Tibial nerve (tissue), 4 donors: ENCODE data around the gene UBTD1. TPM values are rescaled to one million over a fixed set of nuclear protein-coding genes. Genes with fewer than 3 reads are reported as not detected.

Experiments used
- DNase-seq, 2 donors: peaks; one replicate each; pipeline ENCODE4 v3.0.0-alpha.2; 2019; ENCODE audit warnings: low spot score in 2 of 2
- H3K27ac ChIP-seq, 4 donors: fragments of 200-600 bp; sonication (generic) in 3 of 4; one replicate each; pipeline ENCODE4 v1.5.1; 2017 to 2019; ENCODE audit warnings: mild to moderate bottlenecking in 1 of 4
- H3K27me3 ChIP-seq, 2 donors: fragments of 200-600 bp; sonication (generic) in 1 of 2; one replicate each; pipeline versions ENCODE4 v1.5.1 to v1.6.0; 2017 to 2019
- H3K36me3 ChIP-seq, 3 donors: fragments of 200-600 bp; sonication (generic); one replicate each; pipeline ENCODE4 v1.5.1; 2018 to 2019
- H3K4me1 ChIP-seq, 4 donors: fragments of 200-600 bp; sonication (generic) in 3 of 4; one replicate each; pipeline ENCODE4 v1.5.1; 2017 to 2019
- H3K4me3 ChIP-seq, 4 donors: fragments of 200-600 bp; sonication (generic) in 3 of 4; one replicate each; pipeline ENCODE4 v1.5.1; 2017 to 2019; ENCODE audit warnings: mild to moderate bottlenecking in 1 of 4, moderate library complexity in 1 of 4
- H3K9me3 ChIP-seq, 4 donors: fragments of 200-600 bp; sonication (generic) in 3 of 4; one replicate each; pipeline ENCODE4 v1.5.1; 2017 to 2019
- EP300 ChIP-seq, 2 donors: sonication (generic); formaldehyde crosslinking; IDR thresholded peaks; one replicate each; pipeline ENCODE4 v1.6.1; 2017; ENCODE audit warnings: antibody characterized with exemption in 2 of 2, mild to moderate bottlenecking in 1 of 2
- POLR2A ChIP-seq, 2 donors: fragments of 450-650 bp; IDR thresholded peaks; one replicate each; pipeline ENCODE4 v1.6.1; 2017; ENCODE audit warnings: antibody characterized with exemption in 2 of 2, mild to moderate bottlenecking in 2 of 2, moderate library complexity in 2 of 2
- WGBS, 2 donors: methylation state at CpG; one replicate each; pipeline ENCODE4 v1.1.5; 2018; 5-methylcytosine and 5-hydroxymethylcytosine counted together
- total RNA-seq, 4 donors: library from RNA; depleted of rRNA; stranded (reverse); fragments of >200 nt; gene quantifications; one replicate each; pipeline ENCODE4 v1.1.0, GENCODE V29; 2016
- TF ChIP-seq, protein P1 (sequence below), 5 experiments: fragments of 200-600 bp in 3 of 5; fragments of 450-650 bp in 2 of 5; sonication (generic) in 3 of 5; IDR thresholded peaks; one replicate each; pipeline ENCODE4 v1.5.1; 2016 to 2019; ENCODE audit warnings: antibody characterized with exemption in 5 of 5, mild to moderate bottlenecking in 3 of 5, moderate library complexity in 2 of 5

UBTD1 gene
- total RNA-seq, 4 donors from 2014 or later = 9.4 to 17.1 (median 16.5) TPM

DNA sequence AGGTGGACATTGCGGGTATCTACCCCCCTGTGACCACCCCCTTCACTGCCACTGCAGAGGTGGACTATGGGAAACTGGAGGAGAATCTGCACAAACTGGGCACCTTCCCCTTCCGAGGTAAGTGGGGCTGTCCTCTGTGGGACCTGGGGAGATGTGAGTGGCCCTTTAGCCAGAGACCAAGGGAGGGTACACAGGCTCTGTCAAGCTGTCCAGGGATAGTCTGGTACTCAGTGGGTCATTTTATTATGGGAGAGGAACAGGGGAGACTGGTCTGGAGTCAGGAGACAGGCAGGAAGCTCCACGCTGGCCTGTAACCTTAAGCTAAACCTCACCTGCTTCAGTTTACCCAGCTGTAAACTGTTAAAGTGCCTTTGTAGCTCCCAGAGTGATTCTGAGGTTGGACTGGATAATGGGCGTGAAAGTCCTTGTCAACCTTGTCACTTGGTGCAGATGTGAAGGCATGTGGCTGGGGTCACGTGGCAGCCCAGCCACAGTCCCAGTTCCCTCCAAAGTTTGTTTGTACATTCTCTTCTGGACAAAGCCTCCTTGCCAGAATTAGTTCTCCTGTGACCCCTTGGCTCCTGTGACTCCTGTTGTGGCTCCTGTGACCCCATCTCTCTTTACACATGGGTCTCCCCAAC is 86.2 kb downstream of the UBTD1 start:
- Histone ChIP-seq H3K27ac (peak overlapping the region in 2 of 4 donors; percentile 16 to 69), H3K4me3 (peak overlapping the region in 1 of 4 donors; percentile 15)

DNA sequence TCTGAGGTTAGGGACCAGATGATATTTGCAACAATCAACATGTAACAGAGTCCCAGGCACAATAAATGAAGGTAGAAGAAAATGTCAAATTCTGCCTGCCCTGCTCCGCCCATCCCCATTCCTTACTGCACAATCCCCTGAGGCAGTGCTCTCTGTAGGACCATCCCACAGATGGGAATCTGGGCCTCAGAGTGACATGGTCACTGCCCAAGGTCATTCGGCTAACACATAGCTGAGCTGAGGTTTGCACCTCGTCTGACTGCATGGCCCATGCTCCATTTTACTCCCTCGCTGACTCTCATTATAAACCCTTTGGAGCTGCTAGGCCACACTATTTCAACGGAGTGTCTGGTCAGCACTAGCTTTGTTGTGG is 86.7 kb downstream of the UBTD1 start:
- Histone ChIP-seq H3K9me3 (no peaks in the 10 kb centered on the region), H3K27me3 (no peaks in the 10 kb centered on the region), H3K36me3 (no peaks in the 10 kb centered on the region), H3K27ac (no peak overlapping the region), H3K4me3 (no peak overlapping the region), H3K4me1 (peaks cover 0 to 17% (median 0%) of the 10 kb centered on the region in 4 donors)
- WGBS, 2 donors = 77 to 85% methylated on average over 5 of the region's 5 CpGs
- DNase-seq = no peak
- TF ChIP-seq POLR2A (IDR thresholded peaks at IDR 0.05) (no peak), EP300 (IDR thresholded peaks at IDR 0.05) (no peak)
- TF ChIP-seq, protein P1, sequence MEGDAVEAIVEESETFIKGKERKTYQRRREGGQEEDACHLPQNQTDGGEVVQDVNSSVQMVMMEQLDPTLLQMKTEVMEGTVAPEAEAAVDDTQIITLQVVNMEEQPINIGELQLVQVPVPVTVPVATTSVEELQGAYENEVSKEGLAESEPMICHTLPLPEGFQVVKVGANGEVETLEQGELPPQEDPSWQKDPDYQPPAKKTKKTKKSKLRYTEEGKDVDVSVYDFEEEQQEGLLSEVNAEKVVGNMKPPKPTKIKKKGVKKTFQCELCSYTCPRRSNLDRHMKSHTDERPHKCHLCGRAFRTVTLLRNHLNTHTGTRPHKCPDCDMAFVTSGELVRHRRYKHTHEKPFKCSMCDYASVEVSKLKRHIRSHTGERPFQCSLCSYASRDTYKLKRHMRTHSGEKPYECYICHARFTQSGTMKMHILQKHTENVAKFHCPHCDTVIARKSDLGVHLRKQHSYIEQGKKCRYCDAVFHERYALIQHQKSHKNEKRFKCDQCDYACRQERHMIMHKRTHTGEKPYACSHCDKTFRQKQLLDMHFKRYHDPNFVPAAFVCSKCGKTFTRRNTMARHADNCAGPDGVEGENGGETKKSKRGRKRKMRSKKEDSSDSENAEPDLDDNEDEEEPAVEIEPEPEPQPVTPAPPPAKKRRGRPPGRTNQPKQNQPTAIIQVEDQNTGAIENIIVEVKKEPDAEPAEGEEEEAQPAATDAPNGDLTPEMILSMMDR (IDR thresholded peaks at IDR 0.05) = no peak

More for the DNA sequence above, 86.2 kb downstream of the UBTD1 start:
- Histone ChIP-seq H3K9me3 (no peaks in the 10 kb centered on the region), H3K4me1 (peaks cover 0 to 17% (median 0%) of the 10 kb centered on the region in 4 donors), H3K36me3 (no peaks in the 10 kb centered on the region), H3K27me3 (no peaks in the 10 kb centered on the region)
- no peak for DNase-seq
- TF ChIP-seq, protein P1 (IDR thresholded peaks at IDR 0.05) = no peak
- TF ChIP-seq POLR2A (IDR thresholded peaks at IDR 0.05) (no peak), EP300 (IDR thresholded peaks at IDR 0.05) (no peak)
- WGBS, 2 donors = 93% methylated on average over 5 of the region's 5 CpGs

DNA sequence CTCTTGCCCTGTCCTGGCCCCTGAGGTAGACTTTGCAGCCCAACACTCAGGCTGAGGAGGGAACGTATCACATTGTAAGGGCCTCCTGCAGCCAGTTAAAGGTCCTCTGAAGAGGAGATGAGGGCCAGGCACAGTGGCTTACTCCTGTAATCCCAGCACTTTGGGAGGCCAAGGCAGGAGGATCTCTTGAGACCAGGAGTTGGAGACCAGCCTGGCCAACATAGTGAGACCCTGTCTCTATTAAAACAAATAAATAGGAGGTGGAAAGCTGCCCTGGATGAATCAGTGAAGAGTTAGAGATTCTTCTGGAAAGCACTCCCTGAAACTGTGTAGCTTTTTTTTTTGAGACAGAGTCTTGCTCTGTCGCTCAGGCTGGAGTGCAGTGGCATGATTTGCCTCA is 88.5 kb downstream of the UBTD1 start:
- H3K9me3 ChIP-seq = no peaks in the 10 kb centered on the region
- no peaks in the 10 kb centered on the region for H3K36me3 ChIP-seq
- WGBS, 2 donors = 89% methylated on average over 2 of the region's 2 CpGs
- no peak for DNase-seq
- no peaks in the 10 kb centered on the region for H3K27me3 ChIP-seq
- no peak overlapping the region for H3K4me3 ChIP-seq
- H3K27ac ChIP-seq = no peak overlapping the region
- peaks cover 0 to 17% (median 0%) of the 10 kb centered on the region in 4 donors for H3K4me1 ChIP-seq
- TF ChIP-seq POLR2A (IDR thresholded peaks at IDR 0.05) = no peak
- TF ChIP-seq, protein P1 (IDR thresholded peaks at IDR 0.05) = no peak
- TF ChIP-seq EP300 (IDR thresholded peaks at IDR 0.05) = no peak

DNA sequence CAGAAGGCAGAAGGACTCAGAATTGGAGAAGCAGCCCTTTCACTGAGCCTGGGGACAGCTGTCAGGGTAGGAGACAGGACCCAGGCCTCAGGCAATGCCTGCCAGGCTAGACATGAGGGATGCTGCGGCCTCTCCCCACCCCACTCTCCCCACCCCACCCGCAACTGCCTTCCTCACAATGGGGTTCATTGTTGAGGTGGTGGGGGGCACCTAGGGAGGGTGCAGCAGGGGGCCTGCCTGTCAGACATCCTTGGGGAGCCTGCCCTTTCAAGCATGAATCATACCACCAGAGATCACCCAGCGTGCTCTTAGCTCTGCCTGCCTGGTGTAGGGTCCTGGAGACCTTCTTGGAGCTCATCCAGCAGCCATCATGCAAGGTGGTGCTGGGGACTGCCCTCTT is 90.8 kb downstream of the UBTD1 start, which contains the start of gene C10orf62:
Gene C10orf62, plus strand, starts transcription at position 243 of the 400 bp plus-strand sequence. CDS start 177 bp downstream, outside the sequence.
- no peak for DNase-seq
- H3K36me3 ChIP-seq = no peaks in the 10 kb centered on the region
- WGBS, 2 donors = 27 to 52% methylated on average over 2 of the region's 3 CpGs
- TF ChIP-seq EP300 (IDR thresholded peaks at IDR 0.05) (no peak), POLR2A (IDR thresholded peaks at IDR 0.05) (no peak)
- TF ChIP-seq, protein P1 (IDR thresholded peaks at IDR 0.05) = no peak
- no peak within 1 kb of the TSS for H3K4me3 ChIP-seq
- H3K4me1 ChIP-seq = peaks cover 0 to 15% (median 0%) of the 10 kb centered on the region in 4 donors
- H3K27me3 ChIP-seq = no peaks in the 10 kb centered on the region
- no peak within 1 kb of the TSS for H3K27ac ChIP-seq
- no peaks in the 10 kb centered on the region for H3K9me3 ChIP-seq

DNA sequence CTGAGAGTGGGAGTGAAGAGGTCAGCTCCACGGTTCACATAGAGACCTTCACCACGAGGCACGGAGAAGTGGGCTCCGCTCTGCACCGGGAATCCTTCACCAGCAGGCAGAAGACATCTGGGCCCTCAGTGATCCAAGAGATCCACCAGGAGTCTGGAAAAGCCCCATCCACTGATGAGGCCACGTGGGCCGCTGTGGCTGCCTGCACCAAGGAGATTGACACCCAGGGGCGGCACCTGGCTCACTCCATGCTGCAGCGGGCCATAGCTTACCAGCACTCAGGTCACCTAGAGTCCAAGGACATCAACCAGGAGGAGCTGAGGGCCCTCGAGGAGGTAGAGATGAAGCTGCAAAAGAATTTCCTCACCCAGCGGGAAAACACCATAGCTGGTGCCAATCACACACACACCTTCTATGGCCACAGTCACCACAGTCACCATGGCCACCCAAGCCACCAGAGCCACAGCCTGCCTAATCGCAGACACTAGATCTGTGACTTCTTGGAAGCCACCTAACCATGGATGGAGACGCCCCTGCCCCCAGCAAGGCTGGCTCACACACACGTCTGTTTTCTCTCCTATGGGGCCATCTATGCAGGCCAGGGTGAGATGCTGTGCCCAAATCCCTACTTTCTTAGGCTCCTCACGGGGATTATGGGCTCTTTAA is 91.5 kb downstream of the UBTD1 start:
- TF ChIP-seq POLR2A (IDR thresholded peaks at IDR 0.05) (no peak), EP300 (IDR thresholded peaks at IDR 0.05) (no peak)
- TF ChIP-seq, protein P1 (IDR thresholded peaks at IDR 0.05) = no peak

More for the DNA sequence above, 91.5 kb downstream of the UBTD1 start:
- H3K27ac ChIP-seq = no peak overlapping the region
- no peaks in the 10 kb centered on the region for H3K36me3 ChIP-seq
- H3K4me1 ChIP-seq = peaks cover 0 to 7% (median 0%) of the 10 kb centered on the region in 4 donors
- no peaks in the 10 kb centered on the region for H3K9me3 ChIP-seq
- no peak for DNase-seq
- WGBS, 2 donors = 80 to 84% methylated on average over 11 to 15 of the region's 15 CpGs
- H3K27me3 ChIP-seq = no peaks in the 10 kb centered on the region
- no peak overlapping the region for H3K4me3 ChIP-seq
